COLO668 (cell line): Measurements from ENCODE around the gene TNFRSF21.
A peak's percentile ranks its signal among the peaks of the same experiment; 100 is the strongest.
"Not testable (repeated sequence)": the region's sequence is repeated elsewhere in the genome, so short reads cannot be mapped to it uniquely, and the experiment has no call there.

Experiments
- DNase-seq: peaks from one replicate; lab custom pipeline; 2025; ENCODE audit not compliant: unreplicated experiment; lab: John Stamatoyannopoulos, UW

TNFRSF21 gene

GRCh38 chr6:47288267-47289090 lies 21.2 kb downstream of the TNFRSF21 start:
- peak; percentile 47 for DNase-seq

DNA sequence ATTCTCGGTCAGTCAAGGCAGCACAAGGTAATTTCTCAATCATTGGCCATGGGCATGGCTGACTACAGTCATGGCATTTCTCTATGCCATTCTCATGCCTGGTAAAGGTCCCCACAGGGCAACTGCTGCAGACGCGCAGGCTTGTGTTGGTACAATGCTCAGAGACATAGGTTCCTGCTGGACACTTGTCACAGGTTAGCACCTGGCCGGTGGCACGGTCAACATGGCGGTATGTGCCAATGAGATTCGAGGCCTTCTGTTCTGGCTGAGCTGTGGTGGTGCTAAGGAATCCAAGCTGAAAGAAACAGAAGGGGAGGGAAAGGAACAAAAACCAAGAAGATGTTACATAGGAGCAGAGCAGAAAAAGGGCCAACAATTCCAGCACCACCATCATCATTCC lies 23.4 kb downstream of the TNFRSF21 start:
- DNase-seq, result no peak

DNA sequence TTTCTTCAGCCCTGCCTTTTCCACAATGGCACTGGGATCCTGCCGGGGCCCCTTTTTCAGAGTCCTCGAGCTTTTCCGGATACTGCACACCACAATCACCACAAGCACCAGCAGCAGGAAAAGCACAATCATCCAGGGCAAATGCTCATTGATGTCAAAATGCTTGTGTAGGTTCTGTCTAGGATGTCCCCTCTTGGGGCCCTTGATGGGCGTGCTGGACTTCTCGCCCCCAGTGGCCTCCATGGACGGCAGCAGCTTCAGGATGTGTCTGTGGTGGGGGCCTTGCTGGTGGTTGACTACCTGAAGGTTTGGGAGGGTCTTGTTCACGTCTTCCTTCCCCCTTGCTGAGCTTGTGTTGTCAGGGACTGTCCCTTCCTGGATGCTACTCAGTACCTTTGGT lies 25.7 kb downstream of the TNFRSF21 start:
- no peak for DNase-seq

DNA sequence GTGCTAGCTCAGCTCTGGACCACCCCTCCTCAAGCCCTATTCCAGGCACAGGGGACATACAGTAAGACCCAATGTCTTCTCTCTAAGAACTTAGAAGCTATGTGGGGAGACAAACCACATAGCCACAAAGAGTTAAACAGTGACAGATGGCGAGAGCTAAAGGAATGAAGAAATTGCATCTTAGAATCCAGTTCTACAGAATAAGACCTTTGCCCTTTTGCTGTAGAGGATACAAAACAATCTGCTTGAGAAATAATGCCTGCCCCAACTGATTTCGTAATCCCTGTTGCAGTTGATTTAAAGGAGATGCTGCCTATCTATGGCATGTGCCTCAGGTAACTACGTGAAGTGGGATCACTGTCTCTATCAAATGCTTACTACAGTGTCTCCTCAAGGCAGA lies 31.2 kb downstream of the TNFRSF21 start:
- DNase-seq, result no peak

GRCh38 chr6:47277702-47278101 lies 32.0 kb downstream of the TNFRSF21 start:
- DNase-seq, result no peak

GRCh38 chr6:47276377-47276776 lies 33.3 kb downstream of the TNFRSF21 start:
- no peak for DNase-seq

DNA sequence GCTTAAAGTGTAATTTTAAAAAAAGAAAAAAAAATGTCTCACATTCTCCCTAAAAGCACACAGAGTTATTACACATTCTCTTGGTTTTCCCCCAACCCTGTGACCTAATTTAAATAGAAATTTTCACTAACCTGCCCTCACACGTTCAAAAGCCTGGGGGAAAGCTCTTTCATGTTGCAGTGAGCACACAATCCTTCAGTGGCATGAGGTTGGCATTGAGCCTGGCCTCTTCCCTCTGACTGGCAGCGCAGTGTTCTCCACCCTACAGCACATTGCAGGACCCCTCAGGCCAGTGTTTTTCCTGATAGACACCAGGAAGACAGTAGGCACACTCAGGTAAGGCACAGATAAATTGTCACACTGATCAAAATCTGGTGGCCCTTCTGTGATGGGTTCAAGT lies 34.1 kb downstream of the TNFRSF21 start:
- DNase-seq, result no peak

DNA sequence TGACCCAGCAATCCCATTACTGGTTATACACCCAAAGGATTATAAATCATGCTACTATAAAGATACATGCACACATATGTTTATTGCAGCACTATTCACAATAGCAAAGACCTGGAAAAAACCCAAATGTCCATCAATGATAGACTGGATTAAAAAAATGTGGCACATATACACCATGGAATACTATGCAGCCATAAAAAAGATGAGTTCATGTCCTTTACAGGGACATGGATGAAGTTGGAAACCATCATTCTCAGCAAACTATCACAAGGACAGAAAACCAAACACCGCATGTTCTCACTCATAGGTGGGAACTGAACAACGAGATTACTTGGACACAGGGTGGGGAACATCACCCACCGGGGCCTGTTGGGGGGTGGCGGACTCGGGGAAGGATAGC lies 34.6 kb downstream of the TNFRSF21 start:
- DNase-seq, result not testable (repeated sequence)

GRCh38 chr6:47268572-47269187 lies 41.0 kb downstream of the TNFRSF21 start:
- no peak for DNase-seq

GRCh38 chr6:47267301-47267700 lies 42.4 kb downstream of the TNFRSF21 start:
- DNase-seq, result no peak

- DNase-seq, result no peak
Measured at GRCh38 chr6:47265971-47266370, 43.7 kb downstream of the TNFRSF21 start.

- no peak for DNase-seq
Measured at GRCh38 chr6:47264775-47265184, 44.9 kb downstream of the TNFRSF21 start.

DNA sequence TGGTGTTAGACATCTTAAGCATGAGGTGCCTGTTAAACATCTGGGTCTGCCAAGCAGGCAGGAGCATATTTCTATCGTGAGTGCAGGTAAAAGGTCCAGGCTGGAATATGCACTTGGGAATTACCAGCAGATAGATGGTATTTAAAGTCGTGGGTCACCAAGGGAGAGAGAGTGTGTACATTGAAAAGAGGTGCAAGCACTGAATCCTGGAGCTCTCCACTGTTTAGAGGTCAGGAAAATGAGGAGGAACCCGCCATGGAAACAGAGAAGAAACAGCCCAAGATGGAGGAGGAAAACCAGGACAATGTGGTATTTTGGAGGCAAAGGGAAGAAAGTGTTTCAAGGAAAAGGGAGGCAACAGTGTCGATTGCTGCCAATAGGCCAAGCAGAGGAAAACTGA lies 46.4 kb downstream of the TNFRSF21 start:
- no peak for DNase-seq

DNA sequence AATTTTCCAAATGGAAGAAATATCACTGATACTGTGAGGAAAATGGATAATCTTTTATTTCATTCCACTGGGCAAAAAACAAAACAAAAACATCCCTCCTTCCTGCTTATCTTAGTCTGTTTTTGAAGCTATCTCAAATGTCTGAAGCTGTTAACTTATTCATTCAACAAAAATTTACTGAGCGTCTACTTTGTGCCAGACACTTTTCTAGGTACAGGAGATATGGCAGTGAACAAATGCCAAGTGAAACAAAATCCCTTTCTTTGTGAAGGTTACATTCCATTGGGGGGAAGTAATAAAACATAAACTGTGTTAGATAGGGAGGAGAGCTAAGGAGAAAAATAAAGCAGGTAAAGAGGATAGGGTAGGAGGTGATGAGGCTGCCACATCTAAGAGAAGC lies 47.5 kb downstream of the TNFRSF21 start:
- DNase-seq, result no peak

GRCh38 chr6:47261191-47261590 lies 48.5 kb downstream of the TNFRSF21 start:
- DNase-seq, result no peak

- DNase-seq, result no peak
Measured at GRCh38 chr6:47260021-47260420, 49.7 kb downstream of the TNFRSF21 start.

- DNase-seq, result no peak
Measured at GRCh38 chr6:47258724-47259347, 50.9 kb downstream of the TNFRSF21 start.

- no peak for DNase-seq
Measured at GRCh38 chr6:47256981-47257730, 52.5 kb downstream of the TNFRSF21 start.

DNA sequence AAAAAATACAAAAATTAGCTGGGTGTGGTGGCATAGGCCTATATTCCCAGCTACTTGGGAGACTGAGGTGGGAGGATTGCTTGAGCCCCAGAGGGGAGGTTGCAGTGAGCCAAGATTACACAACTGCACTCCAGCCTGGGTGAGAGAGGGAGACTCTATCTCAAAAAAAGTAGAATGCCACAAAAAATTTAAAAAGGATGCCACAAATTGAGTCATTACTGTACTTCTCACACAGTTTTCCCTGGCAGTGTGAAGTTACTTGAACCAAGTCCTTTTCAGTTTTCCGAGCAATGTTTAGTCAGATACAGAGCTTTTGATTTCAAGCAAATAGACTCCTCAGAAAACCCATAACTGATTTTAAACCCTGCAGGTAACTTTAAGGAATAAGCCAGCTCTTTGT lies 53.3 kb downstream of the TNFRSF21 start:
- no peak for DNase-seq

DNA sequence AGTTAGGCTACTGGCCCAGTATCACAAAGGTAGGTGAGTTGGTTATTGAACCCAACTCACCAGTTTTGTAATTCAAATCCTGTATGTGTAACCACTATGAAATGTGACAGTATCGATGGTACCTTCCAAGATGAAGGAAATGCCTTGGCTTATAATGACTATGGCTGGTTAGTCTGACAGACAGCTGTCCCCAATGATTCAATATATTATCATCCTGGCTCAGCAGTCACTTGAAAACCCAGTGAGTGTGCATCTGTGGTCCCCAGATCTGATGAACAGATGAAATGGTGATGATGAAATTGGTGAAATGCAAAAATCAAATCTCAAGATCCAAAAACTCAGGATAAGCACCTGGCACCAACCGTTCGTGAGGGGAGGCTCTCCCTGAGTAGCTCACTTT lies 54.8 kb downstream of the TNFRSF21 start:
- no peak for DNase-seq

GRCh38 chr6:47254051-47254450 lies 55.7 kb downstream of the TNFRSF21 start:
- no peak for DNase-seq

GRCh38 chr6:47253136-47253535 lies 56.6 kb downstream of the TNFRSF21 start:
- DNase-seq, result no peak
